SK-N-SH (cell line): ENCODE results near the gene ZFP57.

ENCODE experiments used
- CTCF ChIP-seq: fragments of 200-600 bp; sonication (generic); IDR thresholded peaks from 2 replicates; pipeline ENCODE4 v1.6.1; 2017; ENCODE audit warnings: antibody characterized with exemption, mild to moderate bottlenecking, moderate library complexity
- RCOR1 ChIP-seq: fragments of 150-350 bp; IDR thresholded peaks from 2 replicates; pipeline ENCODE4 v1.6.1; 2017; ENCODE audit warnings: antibody characterized with exemption, low read length
- TF ChIP-seq, protein P1 (sequence below): IDR thresholded peaks from 2 replicates; pipeline ENCODE4 v1.4.0; 2012; ENCODE audit warnings: low read depth

GRCh38 chr6:29631860-29632731 lies 48.9 kb downstream of the ZFP57 start:
- TF ChIP-seq RCOR1 (no peak), CTCF (no peak)
- TF ChIP-seq, protein P1, sequence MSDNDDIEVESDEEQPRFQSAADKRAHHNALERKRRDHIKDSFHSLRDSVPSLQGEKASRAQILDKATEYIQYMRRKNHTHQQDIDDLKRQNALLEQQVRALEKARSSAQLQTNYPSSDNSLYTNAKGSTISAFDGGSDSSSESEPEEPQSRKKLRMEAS: no peak; the same call in 1 of the 2 replicates
